Measurements from ENCODE around the gene ZBTB7C.

ZBTB7C gene

GRCh38 chr18:48058486-48058885, 350.7 kb downstream of the ZBTB7C start:
- DNase-seq (ENCODE audit: low read depth): no peak

GRCh38 chr18:48057018-48057417, 352.2 kb downstream of the ZBTB7C start:
- no peak for DNase-seq (ENCODE audit: low read depth)

GRCh38 chr18:48055351-48055750, 353.8 kb downstream of the ZBTB7C start:
- DNase-seq (ENCODE audit: low read depth): no peak

- no peak for DNase-seq (ENCODE audit: low read depth)
These were observed 355.0 kb downstream of the ZBTB7C start for GRCh38 chr18:48053881-48054816.

GRCh38 chr18:48052842-48053241, 356.3 kb downstream of the ZBTB7C start:
- no peak for DNase-seq (ENCODE audit: low read depth)

- DNase-seq (ENCODE audit: low read depth): no peak
These were observed 357.0 kb downstream of the ZBTB7C start for GRCh38 chr18:48051945-48052840.

- DNase-seq (ENCODE audit: low read depth): no peak
These were observed 359.0 kb downstream of the ZBTB7C start for GRCh38 chr18:48050176-48050575.

- no peak for DNase-seq (ENCODE audit: low read depth)
These were observed 359.4 kb downstream of the ZBTB7C start for GRCh38 chr18:48049757-48050156.

- DNase-seq (ENCODE audit: low read depth): no peak
These were observed 360.9 kb downstream of the ZBTB7C start for GRCh38 chr18:48048251-48048650.

GRCh38 chr18:48046843-48047242, 362.3 kb downstream of the ZBTB7C start:
- no peak for DNase-seq (ENCODE audit: low read depth)

- no peak for DNase-seq (ENCODE audit: low read depth)
These were observed 363.4 kb downstream of the ZBTB7C start for GRCh38 chr18:48045744-48046143.

- no peak for DNase-seq (ENCODE audit: low read depth)
These were observed 364.2 kb downstream of the ZBTB7C start for GRCh38 chr18:48044944-48045343.

GRCh38 chr18:48043166-48043565, 366.0 kb downstream of the ZBTB7C start:
- DNase-seq (ENCODE audit: low read depth): no peak

GRCh38 chr18:48042431-48042830, 366.8 kb downstream of the ZBTB7C start:
- no peak for DNase-seq (ENCODE audit: low read depth)

GRCh38 chr18:48040457-48041110, 368.6 kb downstream of the ZBTB7C start:
- no peak for DNase-seq (ENCODE audit: low read depth)

GRCh38 chr18:48039769-48040215, 369.4 kb downstream of the ZBTB7C start:
- no peak for DNase-seq (ENCODE audit: low read depth)

GRCh38 chr18:48038636-48039035, 370.5 kb downstream of the ZBTB7C start:
- no peak for DNase-seq (ENCODE audit: low read depth)

GRCh38 chr18:48037481-48038271, 371.5 kb downstream of the ZBTB7C start:
- DNase-seq (ENCODE audit: low read depth): no peak

- no peak for DNase-seq (ENCODE audit: low read depth)
These were observed 372.4 kb downstream of the ZBTB7C start for GRCh38 chr18:48036641-48037421.

- DNase-seq (ENCODE audit: low read depth): no peak
These were observed 373.0 kb downstream of the ZBTB7C start for GRCh38 chr18:48036226-48036625.

GRCh38 chr18:48035556-48035860, 373.7 kb downstream of the ZBTB7C start:
- no peak for DNase-seq (ENCODE audit: low read depth)
